Heart right ventricle (tissue), 16 donors: ENCODE data around the gene PKNOX2. TPM values are rescaled to one million over a fixed set of nuclear protein-coding genes. Genes with fewer than 3 reads are reported as not detected.

Experiments used
- ATAC-seq, 8 donors: fragments of 200-7000 bp; cut with Tn5 transposase; one replicate each; pipeline ENCODE4 v1.9.1; 2020; ENCODE audit warnings: mild to moderate bottlenecking in 8 of 8, moderate library complexity in 8 of 8, moderate number of reproducible peaks in 1 of 8
- DNase-seq, 2 donors: peaks; one replicate each; pipeline ENCODE4 v3.0.0-alpha.2; 2020
- H3K27ac ChIP-seq, 10 donors: fragments of 200-600 bp; sonication (generic) in 2 of 10; one replicate each; pipeline versions ENCODE4 v1.5.0 to v1.8.0; 2020 to 2022; ENCODE audit warnings: mild to moderate bottlenecking in 3 of 10
- H3K27me3 ChIP-seq, 7 donors: fragments of 200-600 bp; one replicate each; pipeline ENCODE4 v1.8.0; 2021 to 2022; ENCODE audit warnings: mild to moderate bottlenecking in 2 of 7
- H3K36me3 ChIP-seq, 9 donors: fragments of 200-600 bp; sonication (generic) in 1 of 9; one replicate each; pipeline versions ENCODE4 v1.5.0 to v1.8.0; 2020 to 2022; ENCODE audit warnings: mild to moderate bottlenecking in 2 of 9
- H3K4me1 ChIP-seq, 9 donors: fragments of 200-600 bp; sonication (generic) in 1 of 9; one replicate each; pipeline versions ENCODE4 v1.5.0 to v1.8.0; 2020 to 2022; ENCODE audit warnings: mild to moderate bottlenecking in 4 of 9
- H3K4me3 ChIP-seq, 10 donors: fragments of 200-600 bp; sonication (generic) in 2 of 10; one replicate each; pipeline versions ENCODE4 v1.5.0 to v1.8.0; 2020 to 2022; ENCODE audit warnings: mild to moderate bottlenecking in 7 of 10, moderate library complexity in 2 of 10
- H3K9me3 ChIP-seq, 11 donors: fragments of 200-600 bp in 10 of 11; sonication (generic) in 2 of 11; one replicate each; pipeline versions ENCODE4 v1.5.0 to v1.8.0; 2013 to 2022; ENCODE audit warnings: mild to moderate bottlenecking in 2 of 11, control low read depth in 1 of 11, moderate library complexity in 1 of 11
- WGBS, 2 donors: extraction: QIAGEN DNeasy Blood & Tissue Kit; methylation state at CpG; one replicate each; pipeline ENCODE4 v1.1.7; 2013; ENCODE audit warnings: inconsistent platforms in 1 of 2; 5-methylcytosine and 5-hydroxymethylcytosine counted together
- intact Hi-C, 10 donors: fragments of 100-400 bp; cut with DNase I; formaldehyde crosslinking; loops; one replicate each; pipeline versions ENCODE4 v1.11.1 to v1.14.2; 2022
- polyA plus RNA-seq, 2 donors: library from polyadenylated mRNA; stranded (reverse); fragments of 200-250 nt; gene quantifications; one replicate each; pipeline ENCODE4 v1.2.3, GENCODE V29; 2013
- total RNA-seq, 10 donors: library from RNA; stranded (reverse); fragmentation: NEBNext Ultra II Directional in 3 of 10; extraction: Animal tissue kit (Norgen Biotek cat#: 25700) in 3 of 10; gene quantifications; one replicate each; pipeline versions ENCODE4 v1.2.1 to v1.2.4, GENCODE V29; 2021 to 2023
- TF ChIP-seq, protein P1 (sequence below), 9 donors: fragments of 200-600 bp; sonication (generic) in 2 of 9; IDR thresholded peaks; one replicate each; pipeline versions ENCODE4 v1.5.0 to v1.8.0; 2021 to 2022; ENCODE audit warnings: antibody characterized with exemption in 9 of 9, mild to moderate bottlenecking in 5 of 9, moderate library complexity in 1 of 9
- donor health status: Arrhythmogenic right ventricular cardiomyopathy.
- donor health status: ischemic (EF 13 %, LVEDD 7.1; RV severe dilation, severe dysfunction).
- donor health status: healthy with polysubstance abuse.
- donor health status: DM: no; HTN: yes; CAD: no.
- donor health status: DM: no; HTN: no; CAD: no.
- donor health status: ischemic (EF 25% LVEDD 6.9; RV normal size, moderate dysfunction).
- donor health status: ischemic (EF 25% LVEDD 5.7; RV mildly dilated, moderate dysfunction).
- donor health status: healthy.
- donor health status: DM: yes; HTN: yes; CAD: no.
- donor health status: Ischemic cardiomyopathy.
- donor health status: ischemic (EF 35%, LVEDD 5.7; RV mildly dilated, moderate dysfunction).
- donor health status: nonischemic (EF 11% LVEDD 7.7; RV severe dilation, severe dysfunction).
- donor health status: DM: yes; HTN: yes; CAD: no.
- donor health status: PGD.
- donor health status: ischemic (EF 29% LVEDD 5.4; RV normal size, mild dysfunction).
- donor health status: nonischemic (EF 23%, LVEDD 6.1; RV moderate dilation, normal function).

Gene PKNOX2
- total and polyA plus RNA-seq, 12 donors: 2.5 to 5.8 (median 4.5) TPM

- Histone ChIP-seq H3K27me3 (peaks cover 0 to 7% (median 0%) of the 10 kb centered on the region in 7 donors), H3K27ac (peak overlapping the region in 1 of 10 donors; percentile 40), H3K4me1 (peaks cover 0 to 33% (median 15%) of the 10 kb centered on the region in 9 donors), H3K9me3 (peaks cover 0 to 14% (median 6%) of the 10 kb centered on the region in 11 donors), H3K4me3 (no peak overlapping the region), H3K36me3 (no peaks in the 10 kb centered on the region)
- intact Hi-C loops: no loop called here
- TF ChIP-seq, protein P1, sequence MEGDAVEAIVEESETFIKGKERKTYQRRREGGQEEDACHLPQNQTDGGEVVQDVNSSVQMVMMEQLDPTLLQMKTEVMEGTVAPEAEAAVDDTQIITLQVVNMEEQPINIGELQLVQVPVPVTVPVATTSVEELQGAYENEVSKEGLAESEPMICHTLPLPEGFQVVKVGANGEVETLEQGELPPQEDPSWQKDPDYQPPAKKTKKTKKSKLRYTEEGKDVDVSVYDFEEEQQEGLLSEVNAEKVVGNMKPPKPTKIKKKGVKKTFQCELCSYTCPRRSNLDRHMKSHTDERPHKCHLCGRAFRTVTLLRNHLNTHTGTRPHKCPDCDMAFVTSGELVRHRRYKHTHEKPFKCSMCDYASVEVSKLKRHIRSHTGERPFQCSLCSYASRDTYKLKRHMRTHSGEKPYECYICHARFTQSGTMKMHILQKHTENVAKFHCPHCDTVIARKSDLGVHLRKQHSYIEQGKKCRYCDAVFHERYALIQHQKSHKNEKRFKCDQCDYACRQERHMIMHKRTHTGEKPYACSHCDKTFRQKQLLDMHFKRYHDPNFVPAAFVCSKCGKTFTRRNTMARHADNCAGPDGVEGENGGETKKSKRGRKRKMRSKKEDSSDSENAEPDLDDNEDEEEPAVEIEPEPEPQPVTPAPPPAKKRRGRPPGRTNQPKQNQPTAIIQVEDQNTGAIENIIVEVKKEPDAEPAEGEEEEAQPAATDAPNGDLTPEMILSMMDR (IDR thresholded peaks at IDR 0.05): no peak
- ATAC-seq (peak in 6 of 8 donors; percentile 25 to 66 (median 45)), DNase-seq (no peak)
Observed at GRCh38 chr11:125182573-125182972, 18.0 kb downstream of the PKNOX2 start.

DNA sequence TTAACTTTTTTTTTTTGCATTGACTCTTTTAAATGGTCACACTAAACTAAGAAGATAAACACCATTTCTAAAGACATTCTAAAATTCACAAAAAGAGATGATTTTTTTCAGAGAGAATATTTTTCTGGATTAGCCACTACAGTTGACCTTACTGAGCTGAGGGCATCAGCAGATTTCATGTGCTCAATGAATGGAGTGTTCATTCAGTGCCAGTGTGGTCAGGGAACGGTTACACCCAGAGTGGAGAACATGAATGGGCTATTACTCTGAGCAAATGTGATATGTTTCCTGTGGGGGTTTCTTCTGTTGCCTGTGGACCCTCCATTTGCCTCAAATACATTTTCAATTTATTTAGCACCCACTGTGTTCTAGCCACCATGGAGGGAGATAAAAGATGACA lies 19.1 kb downstream of the PKNOX2 start:
- WGBS, 2 donors: 75 to 76% methylated on average over 1 of the region's 1 CpG
- no peak for ATAC-seq
- H3K9me3 ChIP-seq: peaks cover 0 to 20% (median 6%) of the 10 kb centered on the region in 11 donors
- H3K4me1 ChIP-seq: peaks cover 0 to 33% (median 15%) of the 10 kb centered on the region in 9 donors
- no peaks in the 10 kb centered on the region for H3K36me3 ChIP-seq
- TF ChIP-seq, protein P1 (IDR thresholded peaks at IDR 0.05): no peak
- no peak overlapping the region for H3K27ac ChIP-seq
- intact Hi-C loops: no loop called here
- DNase-seq: no peak
- H3K4me3 ChIP-seq: no peak overlapping the region
- peaks cover 0 to 7% (median 0%) of the 10 kb centered on the region in 7 donors for H3K27me3 ChIP-seq

- Histone ChIP-seq H3K4me3 (no peak overlapping the region), H3K9me3 (peaks cover 0 to 20% (median 6%) of the 10 kb centered on the region in 11 donors), H3K27ac (no peak overlapping the region), H3K36me3 (peaks cover 0 to 3% (median 0%) of the 10 kb centered on the region in 9 donors), H3K27me3 (peaks cover 0 to 14% (median 0%) of the 10 kb centered on the region in 7 donors), H3K4me1 (peaks cover 0 to 12% (median 6%) of the 10 kb centered on the region in 9 donors)
- TF ChIP-seq, protein P1 (IDR thresholded peaks at IDR 0.05): no peak
- DNase-seq (no peak), ATAC-seq (no peak)
- intact Hi-C loops: no loop called here
Observed at GRCh38 chr11:125188021-125188420, 23.5 kb downstream of the PKNOX2 start.

DNA sequence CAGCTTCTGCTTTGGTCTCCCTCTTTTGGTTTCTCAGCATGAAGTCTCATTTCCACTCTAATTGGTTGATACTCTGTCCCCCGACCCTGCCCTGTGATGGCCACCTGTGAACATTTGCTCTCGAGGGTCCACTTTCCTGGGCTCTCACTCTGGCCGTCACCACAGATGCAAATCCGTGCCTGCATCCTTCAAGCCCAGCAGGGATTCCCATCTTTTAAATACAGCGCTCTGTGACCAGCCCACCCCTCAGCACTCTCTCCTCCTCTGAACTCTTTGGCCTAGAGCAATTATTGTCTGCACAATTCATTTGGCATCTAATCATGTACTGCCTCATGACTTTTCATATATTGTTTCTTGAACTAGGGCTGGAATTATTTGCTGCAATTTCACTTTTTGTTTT lies 26.0 kb downstream of the PKNOX2 start:
- H3K4me1 ChIP-seq: peaks cover 0 to 12% (median 6%) of the 10 kb centered on the region in 9 donors
- ATAC-seq (no peak), DNase-seq (no peak)
- peaks cover 0 to 14% (median 3%) of the 10 kb centered on the region in 7 donors for H3K27me3 ChIP-seq
- peaks cover 0 to 3% (median 0%) of the 10 kb centered on the region in 9 donors for H3K36me3 ChIP-seq
- TF ChIP-seq, protein P1 (IDR thresholded peaks at IDR 0.05): no peak
- H3K9me3 ChIP-seq: peaks cover 0 to 20% (median 6%) of the 10 kb centered on the region in 11 donors
- H3K27ac ChIP-seq: no peak overlapping the region
- H3K4me3 ChIP-seq: no peak overlapping the region
- intact Hi-C loops: no loop called here
- WGBS, 2 donors: 79 to 87% methylated on average over 5 of the region's 5 CpGs
